SKM-1 treated with dmso at 0.1 percent for 144 hours (cell line): ENCODE measurements around the gene BATF.

Experiments used
- DNase-seq: peaks from one replicate; lab custom pipeline; 2025; ENCODE audit not compliant: unreplicated experiment; lab: John Stamatoyannopoulos, UW

Gene BATF

DNA sequence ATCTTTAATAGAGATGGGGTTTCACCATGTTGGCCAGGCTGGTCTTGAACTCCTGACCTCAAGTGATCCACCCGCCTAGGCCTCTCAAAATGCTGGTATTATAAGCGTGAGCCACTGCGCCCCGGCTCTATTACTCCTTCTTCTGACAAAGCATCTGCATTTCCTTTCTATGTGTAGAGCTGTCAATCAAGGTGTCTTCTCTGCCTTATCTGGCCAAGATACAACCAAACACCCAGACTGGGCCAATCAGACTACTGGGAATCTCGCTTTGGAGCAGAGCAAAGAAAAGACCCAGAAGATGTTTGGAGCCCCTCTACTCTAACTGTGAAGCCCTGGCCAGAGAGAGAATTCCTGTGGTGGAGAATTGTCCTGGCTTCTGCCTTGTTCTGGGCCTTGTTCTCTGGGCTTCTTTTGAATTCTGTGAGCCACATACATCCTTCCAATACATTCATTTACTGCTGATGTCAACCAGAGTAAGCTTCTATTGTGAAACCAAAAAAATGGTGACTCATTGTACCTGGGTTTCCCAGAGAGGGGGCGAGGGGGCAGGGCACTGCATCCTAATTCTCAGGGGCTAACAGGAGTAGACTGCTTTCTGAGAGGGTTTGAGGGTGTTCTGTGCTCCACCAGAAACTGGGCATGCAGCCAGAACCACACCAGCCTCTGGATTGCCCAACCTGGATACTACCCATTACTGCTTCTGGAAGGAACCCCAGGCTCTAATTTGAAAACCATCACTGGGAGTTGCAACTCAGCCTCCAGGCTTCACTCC, 37.4 kb downstream of the BATF start:
- peak; percentile 35 for DNase-seq

GRCh38 chr14:75561013-75561432, 38.8 kb downstream of the BATF start:
- peak; percentile 16 for DNase-seq

DNA sequence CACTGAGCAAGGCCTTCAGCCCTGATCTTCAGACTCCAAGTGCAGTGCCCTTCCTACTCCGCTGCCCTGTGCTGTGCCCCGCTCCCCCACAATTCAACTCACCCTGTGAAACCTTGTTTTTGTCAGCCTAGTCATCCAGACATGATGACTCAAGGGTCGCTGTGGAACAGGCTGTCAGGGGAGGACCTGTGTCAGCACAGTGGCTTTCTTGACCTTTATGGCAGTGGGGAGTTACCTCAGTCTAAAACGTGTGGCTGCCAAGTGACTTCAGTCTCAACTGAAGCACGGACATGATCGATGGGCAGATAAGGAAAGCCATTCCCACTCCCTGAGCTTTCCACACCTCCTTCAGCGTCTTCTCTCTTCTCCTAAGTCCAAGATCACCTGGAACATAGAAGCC, 39.8 kb downstream of the BATF start:
- DNase-seq, result no peak

DNA sequence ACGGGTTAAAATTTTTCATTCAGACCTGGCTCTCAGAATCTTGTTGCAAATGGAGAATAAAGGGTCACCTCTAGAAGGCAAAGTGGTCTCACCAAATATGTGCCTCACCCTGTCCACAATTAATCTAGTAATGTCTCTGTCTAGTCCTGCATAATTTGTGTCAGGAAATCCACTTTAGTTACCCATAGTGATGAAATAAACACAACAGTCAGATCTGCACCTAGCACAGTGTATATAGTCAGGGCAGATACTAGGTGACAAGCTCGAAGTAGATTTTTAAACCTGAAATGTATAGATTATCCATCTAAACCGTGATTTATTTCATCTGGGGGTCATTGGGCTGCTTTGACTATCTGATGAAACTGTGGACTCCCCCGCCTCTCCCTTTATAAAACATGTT, 40.2 kb downstream of the BATF start:
- no peak for DNase-seq

DNA sequence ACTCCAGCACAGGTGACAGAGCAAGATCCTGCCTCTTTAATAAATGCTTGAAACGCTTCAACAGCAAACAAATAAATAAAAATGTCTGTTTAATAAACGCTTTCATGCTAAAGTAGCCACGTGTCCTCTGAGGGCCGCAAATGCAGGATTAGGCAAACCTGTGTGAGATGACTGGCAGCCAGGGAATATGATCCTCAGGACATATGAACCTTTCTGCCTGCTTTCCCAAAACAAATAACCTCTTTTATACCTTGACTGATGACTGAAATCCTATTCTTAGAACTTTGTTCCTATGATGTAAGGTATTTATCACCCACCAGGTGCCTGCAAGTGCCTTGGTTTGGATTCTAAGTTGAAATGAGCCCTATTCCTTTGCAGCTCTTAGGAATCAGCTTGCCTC, 41.7 kb downstream of the BATF start:
- no peak for DNase-seq

- DNase-seq, result no peak
Observed at GRCh38 chr14:75565056-75565455, 42.8 kb downstream of the BATF start.

GRCh38 chr14:75566321-75566720, 44.1 kb downstream of the BATF start:
- DNase-seq, result no peak

GRCh38 chr14:75566752-75567151, 44.5 kb downstream of the BATF start:
- DNase-seq, result no peak

GRCh38 chr14:75568140-75568539, 45.9 kb downstream of the BATF start:
- no peak for DNase-seq

- DNase-seq, result no peak
Observed at GRCh38 chr14:75568791-75569190, 46.5 kb downstream of the BATF start.

DNA sequence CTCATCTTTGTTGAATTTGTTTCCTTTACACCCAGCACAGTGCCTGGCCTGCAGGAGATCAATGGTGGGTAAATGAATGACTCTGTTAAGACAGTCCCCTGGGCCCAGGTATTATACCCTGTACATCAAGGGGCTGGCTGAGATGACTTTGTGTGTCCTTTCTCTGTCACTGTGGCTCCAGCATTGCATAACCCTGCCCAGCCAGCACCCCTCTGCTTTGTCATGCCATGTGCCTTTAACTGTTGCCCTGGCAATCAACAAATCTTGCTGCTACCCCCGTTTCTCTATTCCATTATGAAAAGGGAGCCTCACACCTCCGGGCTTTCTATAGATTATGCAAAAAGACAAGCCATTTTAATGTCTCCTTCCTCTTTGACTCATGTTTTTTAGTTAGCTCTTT, 48.5 kb downstream of the BATF start:
- no peak for DNase-seq

DNA sequence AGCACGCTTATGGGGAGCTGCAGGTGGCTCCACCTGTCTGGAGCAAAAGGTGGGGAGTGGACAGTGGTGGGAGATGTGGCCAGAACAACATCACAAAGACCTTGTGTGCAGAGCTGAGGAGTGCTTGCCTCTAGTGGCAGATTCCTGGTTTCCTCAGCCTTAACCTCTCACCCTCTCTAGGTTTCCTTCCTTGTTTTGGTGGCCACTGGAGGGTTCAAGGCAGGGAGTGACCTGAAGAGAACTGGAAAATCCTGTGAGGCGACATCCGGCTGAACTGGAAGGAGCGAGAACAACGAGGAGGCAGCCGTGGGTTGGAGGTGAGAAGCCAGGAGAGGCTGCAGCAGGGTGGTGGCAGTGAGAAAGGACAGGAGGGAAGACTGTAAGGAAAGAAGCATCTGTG, 49.8 kb downstream of the BATF start:
- DNase-seq, result no peak

DNA sequence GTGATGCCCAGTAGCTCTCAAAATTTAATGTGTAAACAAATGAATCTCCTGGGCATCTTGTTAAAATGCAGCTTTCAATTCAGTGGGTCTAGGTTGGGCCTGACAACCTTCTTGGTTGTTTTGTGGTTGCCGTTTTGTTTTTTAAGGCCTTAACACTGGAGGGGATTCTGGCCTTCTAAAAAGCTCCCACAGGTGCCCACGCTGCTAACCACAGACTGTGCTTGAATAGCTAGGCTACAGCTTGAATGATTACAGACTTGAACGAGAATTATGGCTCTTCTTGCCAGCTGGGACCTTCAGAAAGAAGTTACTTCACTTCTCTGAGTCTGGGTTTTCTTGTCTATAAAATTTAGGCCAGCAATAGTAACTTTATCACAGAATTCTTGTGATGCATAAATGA, 54.8 kb downstream of the BATF start:
- DNase-seq, result no peak

DNA sequence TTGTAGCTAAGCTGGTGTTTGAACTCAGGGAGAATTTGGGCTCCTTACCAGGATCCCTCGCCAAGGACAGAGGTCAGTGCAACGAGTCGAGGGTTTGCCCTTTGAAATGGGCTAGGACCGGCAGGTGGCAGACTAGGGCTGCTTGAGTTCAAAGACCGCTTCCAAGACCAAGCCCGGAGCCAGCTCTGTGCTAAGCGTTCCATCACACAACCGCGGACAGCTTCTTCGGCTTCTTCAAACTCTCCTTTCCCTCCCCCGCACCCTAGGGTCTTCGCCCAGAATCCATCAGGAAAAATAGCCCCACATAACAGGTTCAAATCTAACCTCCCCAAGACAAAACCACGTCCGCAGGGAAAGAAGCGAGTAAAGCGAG, 55.4 kb downstream of the BATF start:
- DNase-seq, result peak; percentile 40

GRCh38 chr14:75578102-75578785, 56.0 kb downstream of the BATF start, which contains the start of gene FLVCR2:
FLVCR2 (plus strand) TSS chr14:75578620; CDS start chr14:75578973, 353 bp downstream.
- peak; percentile 39 for DNase-seq

GRCh38 chr14:75578786-75579337, 56.6 kb downstream of the BATF start:
- no peak for DNase-seq

GRCh38 chr14:75579338-75579864, 57.1 kb downstream of the BATF start:
- no peak for DNase-seq

GRCh38 chr14:75579882-75580281, 57.6 kb downstream of the BATF start:
- no peak for DNase-seq

GRCh38 chr14:75587388-75587787, 65.1 kb downstream of the BATF start:
- no peak for DNase-seq

DNA sequence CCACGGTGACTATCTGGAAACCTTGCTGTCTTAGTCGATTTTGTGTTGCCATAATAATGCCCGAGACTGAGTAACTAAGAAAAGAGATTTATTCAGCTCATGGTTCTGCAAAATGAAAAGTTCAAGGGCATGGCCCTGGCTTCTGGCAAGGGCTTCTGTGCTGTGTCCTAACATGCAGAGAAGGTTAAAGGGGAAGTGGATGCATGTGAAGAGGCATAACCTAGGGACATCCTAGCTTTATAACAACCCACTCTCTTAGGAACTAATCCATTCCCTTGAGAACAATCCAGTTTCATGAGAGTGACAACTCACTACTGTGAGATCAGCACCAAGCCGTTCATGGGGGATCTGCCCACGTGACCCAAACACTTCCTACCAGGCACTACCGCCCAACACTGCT, 67.7 kb downstream of the BATF start:
- no peak for DNase-seq

DNA sequence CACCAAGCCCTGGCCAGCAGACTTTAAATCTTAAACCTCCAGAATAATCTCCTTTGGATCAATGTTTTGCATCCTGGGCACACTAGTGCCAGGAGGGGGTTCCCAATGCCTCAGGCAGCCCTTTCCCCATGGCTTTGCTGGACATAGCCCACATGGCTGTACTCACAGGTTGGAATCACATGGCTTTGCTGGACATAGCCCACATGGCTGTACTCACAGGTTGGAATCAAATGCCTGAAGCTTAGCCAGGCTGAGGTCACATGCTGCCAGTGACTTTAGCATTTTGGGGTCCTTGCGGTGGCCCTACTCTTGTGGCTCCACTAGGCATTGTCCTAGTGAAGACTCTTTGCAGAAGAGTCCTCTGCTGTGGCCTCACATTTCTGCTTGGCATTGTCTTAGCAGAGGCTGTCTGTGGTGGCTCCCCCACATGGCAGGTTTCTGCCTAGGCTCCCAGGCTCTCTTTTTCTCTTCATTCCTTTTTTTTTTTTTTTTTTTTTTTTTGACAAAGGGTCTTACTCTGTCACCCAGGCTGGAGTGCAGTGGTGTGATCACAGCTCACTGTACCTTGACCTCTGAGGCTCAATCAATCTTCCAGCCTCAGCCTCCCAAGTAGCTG, 69.2 kb downstream of the BATF start:
- no peak for DNase-seq
